HFF-Myc (cell line): ENCODE data around the gene FSIP1.

ENCODE experiments used
- DNase-seq: peaks from one replicate; pipeline ENCODE4 v3.0.0-alpha.2; 2011; ENCODE audit warnings: low read depth; ENCODE audit errors: extremely low read depth
- H3K4me3 ChIP-seq: replicated peaks from 2 replicates; pipeline ENCODE4 v1.5.1; 2011; ENCODE audit warnings: low read depth, mild to moderate bottlenecking, control low read depth, low read length
- TF ChIP-seq, protein P1 (sequence below): IDR thresholded peaks from 2 replicates; pipeline ENCODE4 v1.5.1; 2012; ENCODE audit warnings: mild to moderate bottlenecking, low read depth, low read length, control low read depth; ENCODE audit errors: missing control alignments

The FSIP1 gene

DNA sequence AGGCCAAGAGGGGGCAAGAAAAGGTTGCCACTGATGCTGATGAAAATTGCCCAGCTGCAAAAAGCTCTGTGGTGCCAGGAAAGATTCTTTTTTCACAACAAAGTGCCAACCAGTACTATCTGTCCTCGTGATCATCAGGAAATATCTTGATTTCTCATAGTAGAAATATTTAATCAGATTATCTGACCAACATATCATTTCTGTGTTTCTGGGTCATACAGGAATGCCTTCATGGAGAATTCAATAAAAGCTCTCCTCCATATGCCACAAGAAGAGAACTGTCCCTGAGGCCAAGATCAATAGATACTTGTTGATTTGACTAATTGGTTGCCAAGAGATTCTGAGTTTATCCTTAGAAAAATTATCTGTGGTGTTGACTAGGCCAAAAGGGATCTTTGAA lies 63.5 kb downstream of the FSIP1 start:
- no peak overlapping the region for H3K4me3 ChIP-seq
- DNase-seq: no peak
- TF ChIP-seq, protein P1, sequence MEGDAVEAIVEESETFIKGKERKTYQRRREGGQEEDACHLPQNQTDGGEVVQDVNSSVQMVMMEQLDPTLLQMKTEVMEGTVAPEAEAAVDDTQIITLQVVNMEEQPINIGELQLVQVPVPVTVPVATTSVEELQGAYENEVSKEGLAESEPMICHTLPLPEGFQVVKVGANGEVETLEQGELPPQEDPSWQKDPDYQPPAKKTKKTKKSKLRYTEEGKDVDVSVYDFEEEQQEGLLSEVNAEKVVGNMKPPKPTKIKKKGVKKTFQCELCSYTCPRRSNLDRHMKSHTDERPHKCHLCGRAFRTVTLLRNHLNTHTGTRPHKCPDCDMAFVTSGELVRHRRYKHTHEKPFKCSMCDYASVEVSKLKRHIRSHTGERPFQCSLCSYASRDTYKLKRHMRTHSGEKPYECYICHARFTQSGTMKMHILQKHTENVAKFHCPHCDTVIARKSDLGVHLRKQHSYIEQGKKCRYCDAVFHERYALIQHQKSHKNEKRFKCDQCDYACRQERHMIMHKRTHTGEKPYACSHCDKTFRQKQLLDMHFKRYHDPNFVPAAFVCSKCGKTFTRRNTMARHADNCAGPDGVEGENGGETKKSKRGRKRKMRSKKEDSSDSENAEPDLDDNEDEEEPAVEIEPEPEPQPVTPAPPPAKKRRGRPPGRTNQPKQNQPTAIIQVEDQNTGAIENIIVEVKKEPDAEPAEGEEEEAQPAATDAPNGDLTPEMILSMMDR: no peak

DNA sequence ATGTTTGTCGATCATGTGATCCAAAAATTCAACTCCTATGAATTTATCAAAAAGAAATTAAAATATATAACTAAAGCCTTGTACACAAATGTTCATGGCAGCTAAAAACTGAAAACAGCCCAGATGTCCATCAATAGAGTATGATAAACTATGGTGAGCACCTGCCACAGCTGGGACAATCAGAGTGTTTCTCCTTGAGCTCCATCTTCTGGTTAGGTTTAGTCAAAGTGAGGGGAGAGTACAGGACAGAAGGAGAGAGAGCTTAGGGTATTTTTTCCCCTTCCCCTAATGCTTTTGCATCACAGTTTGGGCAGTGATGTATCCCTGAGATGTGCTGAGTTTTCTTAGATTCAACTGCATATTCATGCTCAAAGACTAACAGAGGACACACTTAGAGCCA lies 65.5 kb downstream of the FSIP1 start:
- TF ChIP-seq, protein P1: no peak
- H3K4me3 ChIP-seq: no peak overlapping the region
- DNase-seq: no peak

DNA sequence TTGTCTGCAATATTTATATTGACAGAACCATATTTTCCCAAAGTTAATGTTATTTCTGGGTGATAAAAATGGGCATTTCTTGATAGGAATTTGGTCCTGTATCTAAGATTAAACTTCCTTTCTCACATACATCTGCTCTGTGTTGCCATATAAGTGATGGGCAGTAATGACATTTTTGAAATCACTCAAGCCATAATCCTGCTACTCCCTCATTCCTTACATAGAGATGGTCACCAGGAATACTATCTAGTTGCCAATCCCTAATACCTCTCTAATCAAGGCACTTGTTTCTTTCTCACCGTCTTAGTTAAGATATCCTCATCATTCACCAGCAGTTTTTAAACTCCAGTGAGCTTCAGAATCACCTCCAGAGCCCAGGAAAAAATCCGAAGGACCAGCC lies 68.4 kb downstream of the FSIP1 start:
- TF ChIP-seq, protein P1: no peak
- DNase-seq: no peak
- no peak overlapping the region for H3K4me3 ChIP-seq

DNA sequence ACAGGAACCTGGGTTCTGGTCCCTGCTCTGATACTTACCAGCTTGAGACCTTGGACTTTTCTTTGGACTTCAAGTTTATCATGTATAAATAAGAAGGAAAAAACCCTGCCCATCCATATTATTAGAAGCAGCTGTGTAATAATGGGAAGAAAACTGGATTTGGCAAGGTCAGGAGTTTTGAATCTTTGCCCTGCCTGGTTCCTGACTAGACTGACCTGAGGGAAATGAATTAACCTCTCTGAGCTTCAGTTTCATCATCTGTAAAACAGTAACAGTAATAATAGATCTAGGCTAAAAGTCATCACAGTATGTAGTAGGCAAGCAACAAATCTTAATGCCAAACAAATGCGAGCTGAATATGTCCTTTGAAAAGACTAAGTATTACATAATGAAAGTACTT lies 68.8 kb downstream of the FSIP1 start:
- DNase-seq: no peak
- no peak overlapping the region for H3K4me3 ChIP-seq
- TF ChIP-seq, protein P1: no peak

DNA sequence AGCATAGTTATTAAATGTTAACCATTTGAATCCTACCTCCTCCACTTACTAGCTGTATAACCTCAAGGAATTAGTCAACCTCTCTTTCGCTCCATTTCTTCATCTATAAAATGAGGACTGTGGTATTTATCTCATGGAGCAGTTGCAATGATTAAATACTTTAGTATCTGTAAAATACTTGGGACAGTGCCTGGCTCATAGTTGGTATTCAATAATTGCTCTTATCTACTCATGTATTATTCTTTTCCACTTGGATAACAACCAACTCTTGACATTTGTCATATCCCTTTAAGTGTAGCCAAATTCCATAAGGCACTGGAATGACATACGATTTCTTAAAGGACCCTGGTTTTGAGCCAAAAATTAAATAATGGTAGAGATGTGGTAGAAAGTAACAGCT lies 72.0 kb downstream of the FSIP1 start:
- DNase-seq: no peak
- H3K4me3 ChIP-seq: no peak overlapping the region
- TF ChIP-seq, protein P1: no peak

DNA sequence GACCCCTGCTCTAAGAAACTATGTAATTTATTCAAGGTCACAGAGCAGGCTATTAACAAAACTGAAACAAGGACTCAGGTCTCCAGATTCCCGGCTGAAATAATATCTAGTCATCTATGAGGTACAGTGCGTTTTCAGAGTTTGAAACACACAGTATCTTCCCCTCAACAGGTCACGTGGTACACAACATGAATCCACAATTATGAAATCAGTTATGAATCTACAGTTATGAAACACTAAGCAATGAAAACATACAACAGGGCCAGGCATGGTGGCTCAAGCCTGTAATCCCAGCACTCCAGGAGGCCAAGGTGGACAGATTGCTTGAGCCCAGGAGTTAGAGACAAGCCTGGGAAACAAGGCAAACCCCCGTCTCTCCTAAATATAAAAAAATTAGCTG lies 72.7 kb downstream of the FSIP1 start:
- no peak for DNase-seq

DNA sequence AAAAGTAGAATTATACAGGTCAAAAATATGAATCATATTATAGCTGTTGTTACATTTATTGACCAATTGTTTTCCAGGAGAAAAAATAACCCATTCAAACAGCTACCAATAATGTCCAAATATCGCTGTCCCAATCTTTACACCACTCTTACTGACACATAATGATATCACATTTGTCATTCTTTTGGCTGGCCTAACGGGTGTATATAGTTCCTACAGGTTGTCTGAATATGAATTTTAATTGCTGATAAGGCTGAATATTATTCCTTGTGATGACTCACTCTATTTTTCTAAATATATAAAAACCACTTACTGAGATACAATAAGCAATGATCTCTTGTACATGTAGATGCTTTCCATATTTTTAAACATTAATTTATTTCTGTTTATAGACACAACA lies 76.4 kb downstream of the FSIP1 start:
- H3K4me3 ChIP-seq: no peak overlapping the region
- DNase-seq: no peak
- TF ChIP-seq, protein P1: no peak

More for the DNA sequence above, 72.7 kb downstream of the FSIP1 start:
- H3K4me3 ChIP-seq: no peak overlapping the region
- TF ChIP-seq, protein P1: no peak
